Measurements from ENCODE around the gene PROB1. TPM values are rescaled to one million over a fixed set of nuclear protein-coding genes. Genes with fewer than 3 reads are reported as not detected.

PROB1 gene
- total RNA-seq, 1 experiment from 2014 or later: 0.78 TPM

GRCh38 chr5:139383275-139383992 is 11.5 kb downstream of the PROB1 start, which contains the start of gene SLC23A1:
TSS of gene SLC23A1 (minus strand) at chr5:139383297. CDS start at chr5:139383253, 44 bp downstream.
- in situ Hi-C loops (cut with HindIII; ENCODE audit: low sequenced_read_pairs): no loop called here
- no peak for DNase-seq (ENCODE audit: low spot score)

- DNase-seq (ENCODE audit: low spot score): no peak
- in situ Hi-C loops (cut with HindIII; ENCODE audit: low sequenced_read_pairs): no loop called here
Observed at GRCh38 chr5:139382807-139383206, 12.1 kb downstream of the PROB1 start.

GRCh38 chr5:139381837-139382761 is 12.8 kb downstream of the PROB1 start:
- no peak for DNase-seq (ENCODE audit: low spot score)
- in situ Hi-C loops (cut with HindIII; ENCODE audit: low sequenced_read_pairs): no loop called here

GRCh38 chr5:139379626-139380449 is 15.1 kb downstream of the PROB1 start:
- in situ Hi-C loops (cut with HindIII; ENCODE audit: low sequenced_read_pairs): no loop called here

GRCh38 chr5:139378941-139379361 is 16.0 kb downstream of the PROB1 start:
- in situ Hi-C loops (cut with HindIII; ENCODE audit: low sequenced_read_pairs): no loop called here
- DNase-seq (ENCODE audit: low spot score): no peak

More at GRCh38 chr5:139379626-139380449, 15.1 kb downstream of the PROB1 start:
- no peak for DNase-seq (ENCODE audit: low spot score)

GRCh38 chr5:139378101-139378825 is 16.6 kb downstream of the PROB1 start:
- in situ Hi-C loops (cut with HindIII; ENCODE audit: low sequenced_read_pairs): no loop called here
- DNase-seq (ENCODE audit: low spot score): no peak

GRCh38 chr5:139377226-139377625 is 17.7 kb downstream of the PROB1 start:
- in situ Hi-C loops (cut with HindIII; ENCODE audit: low sequenced_read_pairs): no loop called here
- no peak for DNase-seq (ENCODE audit: low spot score)

- in situ Hi-C loops (cut with HindIII; ENCODE audit: low sequenced_read_pairs): no loop called here
- DNase-seq (ENCODE audit: low spot score): no peak
Observed at GRCh38 chr5:139376364-139376763, 18.5 kb downstream of the PROB1 start.

GRCh38 chr5:139374909-139375308 is 20.0 kb downstream of the PROB1 start:
- no peak for DNase-seq (ENCODE audit: low spot score)
- in situ Hi-C loops (cut with HindIII; ENCODE audit: low sequenced_read_pairs): no loop called here

- DNase-seq (ENCODE audit: low spot score): no peak
- in situ Hi-C loops (cut with HindIII; ENCODE audit: low sequenced_read_pairs): no loop called here
Observed at GRCh38 chr5:139371482-139372435, 23.1 kb downstream of the PROB1 start.

GRCh38 chr5:139369181-139369580 is 25.7 kb downstream of the PROB1 start:
- no peak for DNase-seq (ENCODE audit: low spot score)
- in situ Hi-C loops (cut with HindIII; ENCODE audit: low sequenced_read_pairs): no loop called here

GRCh38 chr5:139368613-139369012 is 26.3 kb downstream of the PROB1 start:
- DNase-seq (ENCODE audit: low spot score): peak; percentile 33
- in situ Hi-C loops (cut with HindIII; ENCODE audit: low sequenced_read_pairs): no loop called here

- no peak for DNase-seq (ENCODE audit: low spot score)
- in situ Hi-C loops (cut with HindIII; ENCODE audit: low sequenced_read_pairs): no loop called here
Observed at GRCh38 chr5:139364466-139364865, 30.4 kb downstream of the PROB1 start.

- in situ Hi-C loops (cut with HindIII; ENCODE audit: low sequenced_read_pairs): no loop called here
- DNase-seq (ENCODE audit: low spot score): no peak
Observed at GRCh38 chr5:139363937-139364336, 31.0 kb downstream of the PROB1 start.

GRCh38 chr5:139361835-139362429 is 33.0 kb downstream of the PROB1 start:
- in situ Hi-C loops (cut with HindIII; ENCODE audit: low sequenced_read_pairs): no loop called here
- no peak for DNase-seq (ENCODE audit: low spot score)

- DNase-seq (ENCODE audit: low spot score): no peak
- in situ Hi-C loops (cut with HindIII; ENCODE audit: low sequenced_read_pairs): no loop called here
Observed at GRCh38 chr5:139360384-139360783, 34.5 kb downstream of the PROB1 start.

- DNase-seq (ENCODE audit: low spot score): no peak
- in situ Hi-C loops (cut with HindIII; ENCODE audit: low sequenced_read_pairs): no loop called here
Observed at GRCh38 chr5:139358064-139358463, 36.8 kb downstream of the PROB1 start.
